A549 (cell line): Measurements from ENCODE around the gene SPATA12. TPM values are rescaled to one million over a fixed set of nuclear protein-coding genes. Genes with fewer than 3 reads are reported as not detected.

Experiments used
- ATAC-seq, 2 experiments: fragments of 200-7000 bp in 1 of 2; fragments of >200 bp in 1 of 2; cut with Nextera tagmentation in 1 of 2; cut with Tn5 transposase in 1 of 2; 3 replicates each; pipeline versions ENCODE4 v1.8.0 to v1.9.1; 2018 to 2020; ENCODE audit warnings: mild to moderate bottlenecking in 1 of 2, moderate library complexity in 1 of 2
- CTCF ChIA-PET: fragments of 300-600 bp; sonication (Branson Sonifier 250); formaldehyde crosslinking; extraction: SDS; loops from one replicate; lab custom pipeline; 2021; ENCODE audit warnings: antibody characterized with exemption, inconsistent platforms; lab: Yijun Ruan, JAX
- POLR2A ChIA-PET: fragments of 350-600 bp; formaldehyde crosslinking; extraction: SDS; loops from one replicate; lab custom pipeline; 2021; ENCODE audit warnings: antibody characterized with exemption, inconsistent platforms; lab: Yijun Ruan, JAX
- DNase-seq, 2 experiments: peaks; one replicate each; pipeline versions ENCODE4 v3.0.0 to v3.0.0-alpha.2; 2011 to 2016; ENCODE audit warnings: low read depth in 1 of 2, low spot score in 1 of 2
- FAIRE-seq: peaks from 2 replicates; lab custom pipeline; 2011; peaks lifted over from hg19 to GRCh38; lab: Jason Lieb, UNC
- H3K27ac ChIP-seq, 2 experiments: fragments of >200 bp; sonication (Bioruptor Twin); formaldehyde crosslinking; 3 replicates each; pipeline ENCODE4 v1.5.1; 2016 to 2017
- H3K4me1 ChIP-seq: fragments of >200 bp; sonication (Bioruptor Twin); formaldehyde crosslinking; 3 replicates; pipeline ENCODE4 v1.6.1; 2016
- H3K4me2 ChIP-seq: fragments of >200 bp; sonication (Bioruptor Twin); formaldehyde crosslinking; 3 replicates; pipeline ENCODE4 v1.6.1; 2016
- H3K4me3 ChIP-seq: fragments of >200 bp; sonication (Bioruptor Twin); formaldehyde crosslinking; 3 replicates; pipeline ENCODE4 v1.5.1; 2016
- H3K9me3 ChIP-seq: fragments of >200 bp; sonication (Bioruptor Twin); formaldehyde crosslinking; 3 replicates; pipeline ENCODE4 v1.6.1; 2016
- CBX2 ChIP-seq: fragments of 200-600 bp; sonication (generic); IDR thresholded peaks from 2 replicates; pipeline ENCODE4 v1.6.1; 2016; ENCODE audit warnings: low read depth, mild to moderate bottlenecking, borderline replicate concordance
- CHD4 ChIP-seq: fragments of 200-600 bp; sonication (generic); IDR thresholded peaks from 2 replicates; pipeline ENCODE4 v1.6.1; 2016; ENCODE audit warnings: antibody characterized with exemption, mild to moderate bottlenecking, borderline replicate concordance
- CTCF ChIP-seq: fragments of >200 bp; sonication (Bioruptor Twin); formaldehyde crosslinking; IDR thresholded peaks from 3 replicates; pipeline ENCODE4 v1.5.1; 2016
- EP300 ChIP-seq, 2 experiments: fragments of >200 bp; sonication (Bioruptor Twin); formaldehyde crosslinking; IDR thresholded peaks; 2 replicates in 1 of 2; 3 replicates in 1 of 2; pipeline ENCODE4 v1.6.1; 2016 to 2017
- ESRRA ChIP-seq: fragments of 150-350 bp; IDR thresholded peaks from 2 replicates; pipeline ENCODE4 v1.6.1; 2014; ENCODE audit warnings: mild to moderate bottlenecking, low read length, borderline replicate concordance
- FOSB ChIP-seq: fragments of 250-450 bp; sonication (Bioruptor Pico); IDR thresholded peaks from 2 replicates; pipeline ENCODE4 v1.5.0; 2020; ENCODE audit warnings: mild to moderate bottlenecking, moderate library complexity
- HMGXB4 ChIP-seq: fragments of 250-450 bp; sonication (Bioruptor Pico); IDR thresholded peaks from 2 replicates; pipeline ENCODE4 v1.5.0; 2021; ENCODE audit warnings: mild to moderate bottlenecking, moderate library complexity, borderline replicate concordance
- JUN ChIP-seq, 2 experiments: fragments of >200 bp; sonication (Bioruptor Twin); formaldehyde crosslinking; IDR thresholded peaks; 2 replicates in 1 of 2; 3 replicates in 1 of 2; pipeline ENCODE4 v1.6.1; 2016 to 2017
- KDM5A ChIP-seq: fragments of 200-600 bp; sonication (generic); IDR thresholded peaks from 2 replicates; pipeline ENCODE4 v1.6.1; 2016; ENCODE audit warnings: antibody characterized with exemption, mild to moderate bottlenecking
- MAFK ChIP-seq: fragments of 450-650 bp; IDR thresholded peaks from 2 replicates; pipeline ENCODE4 v1.6.1; 2014; ENCODE audit not compliant: partially characterized antibody
- MAX ChIP-seq: IDR thresholded peaks from 2 replicates; pipeline ENCODE4 v1.6.1; 2012
- MAZ ChIP-seq: fragments of 150-350 bp; IDR thresholded peaks from 2 replicates; pipeline ENCODE4 v1.6.1; 2014; ENCODE audit warnings: antibody characterized with exemption, low read depth, low read length, borderline replicate concordance
- MYC ChIP-seq: IDR thresholded peaks from 2 replicates; pipeline ENCODE4 v1.6.1; 2012; ENCODE audit warnings: mild to moderate bottlenecking, inconsistent platforms, low read length, improper control_type of control experiment, borderline replicate concordance
- RFX5 ChIP-seq: fragments of 450-650 bp; IDR thresholded peaks from 2 replicates; pipeline ENCODE4 v1.7.1; 2014; ENCODE audit warnings: antibody characterized with exemption, mild to moderate bottlenecking, moderate library complexity
- SMC3 ChIP-seq: fragments of >200 bp; sonication (Bioruptor Twin); formaldehyde crosslinking; IDR thresholded peaks from 3 replicates; pipeline ENCODE4 v1.6.1; 2018; ENCODE audit warnings: inconsistent platforms
- SREBF2 ChIP-seq: fragments of 450-650 bp; IDR thresholded peaks from 2 replicates; pipeline ENCODE4 v1.6.1; 2014; ENCODE audit warnings: mild to moderate bottlenecking, moderate library complexity
- TP53 ChIP-seq: fragments of 250-450 bp; sonication (Bioruptor Pico); IDR thresholded peaks from 2 replicates; pipeline ENCODE4 v1.5.0; 2021; ENCODE audit warnings: mild to moderate bottlenecking, moderate library complexity
- USF2 ChIP-seq: fragments of 450-650 bp; IDR thresholded peaks from 2 replicates; pipeline ENCODE4 v1.6.1; 2014; ENCODE audit warnings: antibody characterized with exemption
- ZNF302 ChIP-seq: fragments of 250-450 bp; sonication (Bioruptor Pico); IDR thresholded peaks from 2 replicates; pipeline ENCODE4 v1.9.0; 2021; ENCODE audit warnings: inconsistent platforms, mild to moderate bottlenecking, moderate library complexity
- ZSCAN20 ChIP-seq: fragments of 250-450 bp; sonication (Bioruptor Pico); IDR thresholded peaks from 2 replicates; pipeline ENCODE4 v1.8.0; 2022; ENCODE audit warnings: mild to moderate bottlenecking, moderate library complexity
- WGBS: methylation state at CpG from one replicate; pipeline ENCODE4 v1.1.6; 2017; ENCODE audit errors: missing lambda C conversion rate; 5-methylcytosine and 5-hydroxymethylcytosine counted together
- polyA plus RNA-seq, 4 experiments: library from polyadenylated mRNA; depleted of rRNA in 3 of 4; stranded (reverse); fragments of >200 nt; fragmentation: RNase III in 1 of 4; extraction: RNeasy Plus Mini Kit Qiagen cat#74134 plus additional on column Dnase treatment in 1 of 4; gene quantifications; 2 replicates in 3 of 4; 3 replicates in 1 of 4; pipeline ENCODE4 v1.2.3, GENCODE V29; 2011 to 2017
- TF ChIP-seq, protein P1 (sequence below): fragments of >200 bp; sonication (Bioruptor Twin); formaldehyde crosslinking; IDR thresholded peaks from 3 replicates; pipeline ENCODE4 v1.6.1; 2016

The SPATA12 gene
- polyA plus RNA-seq, 2 of the 4 experiments (the other 2 are of a cell fraction): 0.17 to 0.18 TPM

DNA sequence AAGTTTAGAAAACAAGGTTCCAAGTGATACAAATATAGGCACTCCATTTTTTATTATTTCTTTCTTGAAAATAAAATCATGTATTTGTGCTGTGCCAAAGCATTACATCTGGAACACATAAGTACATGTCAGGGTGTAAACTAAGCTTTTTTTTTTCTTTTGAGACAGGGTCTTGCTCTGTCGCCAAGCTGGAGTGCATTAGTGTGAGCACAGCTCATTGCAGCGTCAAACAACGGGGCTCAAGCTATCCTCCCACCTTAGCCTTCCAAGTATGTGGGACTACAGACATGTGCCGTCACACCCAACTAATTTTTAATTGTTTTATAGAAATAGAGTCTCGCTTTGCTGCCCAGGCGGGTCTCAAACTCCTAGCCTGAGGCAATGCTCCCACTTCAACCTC is 9.0 kb downstream of the SPATA12 start:
- WGBS: 96% methylated on average over 5 of the region's 6 CpGs
- Histone ChIP-seq H3K9me3 (no peaks in the 10 kb centered on the region), H3K4me1 (peaks cover 25% of the 10 kb centered on the region; the same call in 2 of the 3 replicates), H3K4me2 (peak overlapping the region; percentile 69), H3K27ac (peak overlapping the region; percentile 68 to 87), H3K4me3 (no peak overlapping the region)
- no peak for ATAC-seq
- POLR2A ChIA-PET: no interaction called here
- CTCF ChIA-PET: interaction anchor here (4.0 kb wide), 1 partner anchor 74 kb away, joined by 24 read pairs; no protein-coding TSS in a partner anchor
- TF ChIP-seq RFX5 (no peak), ESRRA (no peak), CBX2 (no peak), ZNF302 (CRISPR knock-in tag) (no peak), SMC3 (no peak), CTCF (no peak), USF2 (no peak), ZSCAN20 (CRISPR knock-in tag) (no peak), EP300 (IDR thresholded peaks at IDR 0.05) (no peak), FOSB (CRISPR knock-in tag) (no peak), SREBF2 (no peak), JUN (IDR thresholded peaks at IDR 0.05) (no peak), HMGXB4 (CRISPR knock-in tag) (no peak), TP53 (CRISPR knock-in tag) (no peak), KDM5A (no peak), MYC (no peak), CHD4 (no peak)
- TF ChIP-seq, protein P1, sequence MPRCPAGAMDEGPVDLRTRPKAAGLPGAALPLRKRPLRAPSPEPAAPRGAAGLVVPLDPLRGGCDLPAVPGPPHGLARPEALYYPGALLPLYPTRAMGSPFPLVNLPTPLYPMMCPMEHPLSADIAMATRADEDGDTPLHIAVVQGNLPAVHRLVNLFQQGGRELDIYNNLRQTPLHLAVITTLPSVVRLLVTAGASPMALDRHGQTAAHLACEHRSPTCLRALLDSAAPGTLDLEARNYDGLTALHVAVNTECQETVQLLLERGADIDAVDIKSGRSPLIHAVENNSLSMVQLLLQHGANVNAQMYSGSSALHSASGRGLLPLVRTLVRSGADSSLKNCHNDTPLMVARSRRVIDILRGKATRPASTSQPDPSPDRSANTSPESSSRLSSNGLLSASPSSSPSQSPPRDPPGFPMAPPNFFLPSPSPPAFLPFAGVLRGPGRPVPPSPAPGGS: no peak
- no peak for FAIRE-seq
- no peak for DNase-seq

GRCh38 chr3:57073628-57074027 is 13.2 kb downstream of the SPATA12 start:
- 85% methylated on average over 3 of the region's 3 CpGs for WGBS
- POLR2A ChIA-PET: no interaction called here
- H3K9me3 ChIP-seq: no peaks in the 10 kb centered on the region
- FAIRE-seq (no peak), ATAC-seq (no peak)
- no peak overlapping the region for H3K27ac ChIP-seq
- H3K4me1 ChIP-seq: peaks cover 22% of the 10 kb centered on the region; the same call in 2 of the 3 replicates
- no peak for TF ChIP-seq MAX
- TF ChIP-seq MAZ: no peak
- no peak for TF ChIP-seq CTCF
- no peak for TF ChIP-seq MAFK
- TF ChIP-seq, all 56 proteins: peak for 0
- Histone ChIP-seq H3K4me2 (no peak overlapping the region), H3K4me3 (no peak overlapping the region)
- CTCF ChIA-PET: no interaction called here
- DNase-seq: no peak
